Effector memory CD8-positive, alpha-beta T cell (primary cell): ENCODE data around the gene LMBR1.
A peak's percentile ranks its signal among the peaks of the same experiment; 100 is the strongest.
"Not testable (repeated sequence)": the region's sequence is repeated elsewhere in the genome, so short reads cannot be mapped to it uniquely, and the experiment has no call there.

Experiments used
- ATAC-seq: fragments of 150-1000 bp; cut with Tn5 transposase; replicated peaks from 2 replicates; pipeline ENCODE4 v1.10.0; 2021; ENCODE audit warnings: mild to moderate bottlenecking, moderate library complexity
- DNase-seq, 3 experiments: peaks; one replicate each; pipeline ENCODE4 v3.0.0; 2021
- H3K27ac Mint-ChIP-seq, 2 donors: one replicate each; pipeline ENCODE4 v1.8.0; 2022; ENCODE audit warnings: mild to moderate bottlenecking in 2 of 2, mixed read lengths in 2 of 2, moderate library complexity in 2 of 2
- H3K27me3 Mint-ChIP-seq, 2 donors: one replicate each; pipeline ENCODE4 v1.8.0; 2022; ENCODE audit warnings: mixed read lengths in 2 of 2
- H3K36me3 Mint-ChIP-seq: one replicate; pipeline ENCODE4 v1.8.0; 2022; ENCODE audit warnings: mild to moderate bottlenecking, moderate library complexity, mixed read lengths; ENCODE audit not compliant: insufficient read depth
- H3K4me1 Mint-ChIP-seq, 2 donors: one replicate each; pipeline ENCODE4 v1.8.0; 2022; ENCODE audit warnings: low read depth in 2 of 2, mixed read lengths in 2 of 2
- H3K4me3 Mint-ChIP-seq, 2 donors: one replicate each; pipeline ENCODE4 v1.8.0; 2022; ENCODE audit warnings: mild to moderate bottlenecking in 2 of 2, mixed read lengths in 2 of 2, moderate library complexity in 2 of 2
- H3K9me3 Mint-ChIP-seq, 2 donors: one replicate each; pipeline ENCODE4 v1.8.0; 2022; ENCODE audit warnings: mixed read lengths in 2 of 2
- total RNA-seq, 9 experiments: gene quantifications; one replicate each; lab custom pipeline; 2026; lab: John Stamatoyannopoulos, UW

The LMBR1 gene, protein sequence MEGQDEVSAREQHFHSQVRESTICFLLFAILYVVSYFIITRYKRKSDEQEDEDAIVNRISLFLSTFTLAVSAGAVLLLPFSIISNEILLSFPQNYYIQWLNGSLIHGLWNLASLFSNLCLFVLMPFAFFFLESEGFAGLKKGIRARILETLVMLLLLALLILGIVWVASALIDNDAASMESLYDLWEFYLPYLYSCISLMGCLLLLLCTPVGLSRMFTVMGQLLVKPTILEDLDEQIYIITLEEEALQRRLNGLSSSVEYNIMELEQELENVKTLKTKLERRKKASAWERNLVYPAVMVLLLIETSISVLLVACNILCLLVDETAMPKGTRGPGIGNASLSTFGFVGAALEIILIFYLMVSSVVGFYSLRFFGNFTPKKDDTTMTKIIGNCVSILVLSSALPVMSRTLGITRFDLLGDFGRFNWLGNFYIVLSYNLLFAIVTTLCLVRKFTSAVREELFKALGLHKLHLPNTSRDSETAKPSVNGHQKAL
- 37.1 to 96.5 (median 45.9) reads per million in 9 experiments for total RNA-seq

DNA sequence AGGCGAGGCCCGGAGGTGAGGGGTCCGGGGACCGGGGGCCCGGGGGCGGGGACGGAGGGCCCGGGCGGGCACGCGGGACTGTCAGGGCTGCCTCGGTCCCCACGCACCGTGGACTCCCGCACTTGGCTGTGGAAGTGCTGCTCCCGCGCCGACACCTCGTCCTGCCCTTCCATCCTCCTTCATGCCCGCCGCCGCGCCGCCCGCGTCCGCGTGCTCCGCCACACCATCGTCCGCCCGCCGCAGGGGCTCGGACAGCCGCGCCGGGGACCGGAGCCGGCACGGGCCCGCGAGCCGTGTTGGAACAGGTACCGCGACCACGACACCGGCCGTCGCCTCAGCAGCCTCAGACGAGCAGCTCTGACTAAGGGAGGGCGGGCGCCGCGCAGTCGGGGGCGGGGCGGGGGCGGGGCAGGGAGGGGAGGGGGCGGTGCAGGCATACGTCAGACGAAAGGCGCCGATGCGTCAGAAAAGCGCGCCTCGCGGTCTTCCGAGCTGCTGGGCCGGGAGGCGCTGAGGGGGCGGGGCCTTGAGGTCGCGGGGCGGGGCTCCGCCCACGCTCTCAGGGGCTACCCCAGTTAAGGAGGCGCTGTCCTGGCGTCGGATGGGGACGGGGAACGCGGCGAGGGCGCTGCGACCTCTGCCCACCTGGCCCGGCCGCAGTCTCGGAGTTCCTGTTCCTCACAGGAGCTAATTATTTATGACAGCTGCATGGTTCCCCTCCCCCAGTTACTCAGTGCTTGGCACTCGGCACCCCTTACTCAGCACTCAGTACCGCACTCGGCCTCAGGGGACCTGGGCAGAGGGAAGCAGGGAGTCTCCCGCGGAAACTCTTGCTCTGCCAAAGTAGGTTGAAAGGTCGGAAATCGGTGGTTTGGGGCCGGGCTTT lies at the start of gene LMBR1:
Gene LMBR1 (minus strand): TSS at position 363 of the 886 bp plus-strand sequence. CDS start 190 bp downstream, at position 173.
- DNase-seq = peak; percentile 84 to 92 (median 90)
- Mint-ChIP-seq H3K27ac (peak within 1 kb of the TSS; percentile 87 to 88), H3K9me3 (no peaks in the 10 kb centered on the region), H3K4me3 (peak within 1 kb of the TSS; percentile 89 to 92), H3K27me3 (no peaks in the 10 kb centered on the region), H3K36me3 (peaks cover 13% of the 10 kb centered on the region), H3K4me1 (peaks cover 20 to 24% of the 10 kb centered on the region in 2 donors)
- peak; percentile 80 for ATAC-seq

DNA sequence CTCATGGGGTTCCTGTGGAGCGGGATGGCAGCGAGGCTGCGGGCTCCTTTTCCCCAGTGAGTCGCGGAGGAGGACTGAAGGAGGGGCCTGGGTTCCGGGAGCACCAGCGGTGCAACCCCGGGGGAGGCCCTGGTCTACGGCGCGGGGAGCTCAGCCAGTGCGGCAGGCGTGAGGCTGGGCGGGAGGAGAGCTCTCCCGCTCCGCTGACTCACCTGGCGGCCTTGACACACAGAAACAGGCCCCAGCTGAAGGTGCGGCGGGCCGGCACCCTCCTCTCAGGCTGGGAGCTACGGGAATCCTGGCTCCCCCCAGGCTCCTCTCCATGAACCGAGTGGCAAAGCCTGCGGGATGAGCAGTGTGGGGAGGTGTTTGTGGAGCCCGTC lies 49.7 kb upstream of the LMBR1 start:
- Mint-ChIP-seq H3K27ac (no peak overlapping the region), H3K36me3 (peaks cover 10% of the 10 kb centered on the region), H3K27me3 (peaks cover 27 to 74% of the 10 kb centered on the region in 2 donors), H3K4me3 (no peak overlapping the region), H3K4me1 (peaks cover 0 to 5% of the 10 kb centered on the region in 2 donors), H3K9me3 (peaks cover 0 to 2% of the 10 kb centered on the region in 2 donors)
- ATAC-seq (peak; percentile 36), DNase-seq (no peak)

DNA sequence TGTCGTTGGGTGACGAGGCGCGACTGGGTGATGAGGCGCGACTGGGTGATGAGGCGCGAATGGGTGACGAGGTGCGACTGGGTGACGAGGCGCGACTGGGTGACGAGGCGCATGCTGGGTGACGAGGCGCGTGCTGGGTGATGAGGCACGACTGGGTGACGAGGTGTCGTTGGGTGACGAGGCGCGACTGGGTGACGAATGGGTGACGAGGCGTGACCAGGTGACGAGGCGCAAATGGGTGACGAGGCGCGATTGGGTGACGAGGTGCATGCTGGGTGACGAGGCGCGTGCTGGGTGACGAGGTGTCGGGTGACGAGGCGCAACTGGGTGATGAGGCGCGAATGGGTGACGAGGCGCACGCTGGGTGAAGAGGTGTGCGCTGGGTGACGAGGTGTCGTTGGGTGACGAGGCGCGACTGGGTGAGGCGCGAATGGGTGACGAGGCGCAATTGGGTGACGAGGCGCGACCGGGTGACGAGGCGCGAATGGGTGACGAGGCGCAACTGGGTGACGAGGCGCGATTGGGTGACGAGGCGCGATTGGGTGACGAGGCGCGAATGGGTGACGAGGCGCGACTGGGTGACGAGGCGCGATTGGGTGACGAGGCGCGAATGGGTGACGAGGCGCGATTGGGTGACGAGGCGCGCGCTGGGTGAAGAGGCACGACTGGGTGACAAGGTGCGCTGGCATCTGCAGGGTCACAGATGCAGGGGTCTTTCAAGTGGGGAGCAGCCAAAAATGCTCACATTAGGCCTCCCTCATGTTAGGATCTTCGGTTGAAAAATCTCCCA lies 48.6 kb upstream of the LMBR1 start:
- peaks cover 0 to 5% of the 10 kb centered on the region in 2 donors for H3K4me1 Mint-ChIP-seq
- peaks cover 0 to 2% of the 10 kb centered on the region in 2 donors for H3K9me3 Mint-ChIP-seq
- ATAC-seq (no peak), DNase-seq (no peak)
- peaks cover 10% of the 10 kb centered on the region for H3K36me3 Mint-ChIP-seq
- H3K27me3 Mint-ChIP-seq = peaks cover 31 to 77% of the 10 kb centered on the region in 2 donors
- H3K4me3 Mint-ChIP-seq = no peak overlapping the region
- H3K27ac Mint-ChIP-seq = no peak overlapping the region

DNA sequence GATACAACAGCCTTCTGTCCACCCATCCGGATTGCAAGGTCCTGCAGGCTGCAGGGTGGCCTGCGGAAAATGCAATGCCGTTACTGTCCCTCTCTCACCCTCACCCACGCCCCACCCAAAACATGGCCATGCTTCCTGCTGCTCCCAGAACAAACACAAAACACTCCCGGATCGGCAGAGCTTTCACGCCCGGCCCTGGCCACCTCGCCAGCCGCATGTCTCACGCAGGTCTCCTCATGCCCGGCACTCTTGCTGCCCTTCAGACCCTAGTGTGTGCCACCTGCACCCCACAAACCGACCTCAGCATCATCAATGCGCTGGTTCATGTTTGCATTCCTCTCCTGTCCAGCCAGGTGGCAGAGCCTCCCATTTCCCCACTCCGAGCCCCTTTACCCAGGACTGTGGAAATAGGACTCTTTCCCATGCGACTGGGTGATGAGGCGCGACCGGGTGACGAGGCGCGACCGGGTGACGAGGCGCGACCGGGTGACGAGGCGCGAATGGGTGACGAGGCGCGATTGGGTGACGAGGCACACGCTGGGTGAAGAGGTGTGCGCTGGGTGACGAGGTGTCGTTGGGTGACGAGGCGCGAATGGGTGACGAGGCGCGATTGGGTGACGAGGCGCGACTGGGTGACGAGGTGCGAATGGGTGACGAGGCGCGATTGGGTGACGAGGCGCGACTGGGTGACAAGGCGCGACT lies 47.6 kb upstream of the LMBR1 start:
- H3K36me3 Mint-ChIP-seq = peaks cover 10% of the 10 kb centered on the region
- H3K4me3 Mint-ChIP-seq = no peak overlapping the region
- no peak overlapping the region for H3K27ac Mint-ChIP-seq
- peaks cover 0 to 2% of the 10 kb centered on the region in 2 donors for H3K9me3 Mint-ChIP-seq
- ATAC-seq (no peak), DNase-seq (no peak)
- peaks cover 36 to 82% of the 10 kb centered on the region in 2 donors for H3K27me3 Mint-ChIP-seq
- peaks cover 0 to 5% of the 10 kb centered on the region in 2 donors for H3K4me1 Mint-ChIP-seq

DNA sequence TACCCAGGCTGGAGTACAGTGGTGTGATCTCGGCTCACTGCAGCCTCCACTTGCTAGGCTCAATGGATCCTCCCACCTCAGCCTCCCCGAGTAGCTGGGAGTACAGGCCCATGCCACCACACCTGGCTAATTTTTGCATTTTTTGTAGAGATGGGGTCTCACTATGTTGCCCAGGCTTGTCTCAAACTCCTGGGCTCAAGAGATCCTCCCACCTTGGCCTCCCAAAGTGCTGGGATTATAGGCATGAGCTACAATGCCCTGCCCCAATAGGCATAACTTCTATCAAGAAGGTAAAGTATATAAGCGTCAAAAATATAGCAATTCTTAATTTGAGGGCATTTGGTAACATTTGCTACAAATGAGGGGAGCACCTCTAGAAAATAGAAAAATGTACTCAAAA lies 43.8 kb upstream of the LMBR1 start:
- not testable (repeated sequence) for H3K9me3 Mint-ChIP-seq, H3K4me3 Mint-ChIP-seq, H3K27ac Mint-ChIP-seq, DNase-seq, H3K4me1 Mint-ChIP-seq, H3K36me3 Mint-ChIP-seq, ATAC-seq
- H3K27me3 Mint-ChIP-seq = peaks cover 19 to 68% of the 10 kb centered on the region in 2 donors

DNA sequence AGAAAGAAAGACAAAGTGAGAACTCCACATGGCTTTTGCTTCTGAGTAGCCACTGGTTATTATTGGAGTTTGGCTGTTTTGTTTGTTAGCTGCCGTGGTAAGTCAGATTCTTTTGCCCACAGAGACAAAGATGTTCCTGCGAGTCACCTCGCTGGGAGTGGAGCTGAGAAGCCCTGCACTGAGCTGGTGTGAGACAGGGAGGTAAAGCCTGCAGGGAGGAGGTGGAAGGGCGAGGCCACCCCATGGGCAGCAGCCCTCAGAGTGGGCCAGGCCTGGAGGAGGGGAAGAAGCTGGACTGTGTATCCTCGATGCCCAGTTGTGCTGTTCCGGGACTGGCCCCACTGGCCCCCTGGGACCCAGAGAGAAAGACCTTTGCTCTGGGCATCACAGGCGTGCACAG lies 42.3 kb upstream of the LMBR1 start:
- no peaks in the 10 kb centered on the region for H3K9me3 Mint-ChIP-seq
- no peak for ATAC-seq
- no peaks in the 10 kb centered on the region for H3K36me3 Mint-ChIP-seq
- H3K4me1 Mint-ChIP-seq = peaks cover 0 to 4% of the 10 kb centered on the region in 2 donors
- no peak overlapping the region for H3K27ac Mint-ChIP-seq
- no peak overlapping the region for H3K4me3 Mint-ChIP-seq
- peaks cover 19 to 58% of the 10 kb centered on the region in 2 donors for H3K27me3 Mint-ChIP-seq
- DNase-seq = no peak

DNA sequence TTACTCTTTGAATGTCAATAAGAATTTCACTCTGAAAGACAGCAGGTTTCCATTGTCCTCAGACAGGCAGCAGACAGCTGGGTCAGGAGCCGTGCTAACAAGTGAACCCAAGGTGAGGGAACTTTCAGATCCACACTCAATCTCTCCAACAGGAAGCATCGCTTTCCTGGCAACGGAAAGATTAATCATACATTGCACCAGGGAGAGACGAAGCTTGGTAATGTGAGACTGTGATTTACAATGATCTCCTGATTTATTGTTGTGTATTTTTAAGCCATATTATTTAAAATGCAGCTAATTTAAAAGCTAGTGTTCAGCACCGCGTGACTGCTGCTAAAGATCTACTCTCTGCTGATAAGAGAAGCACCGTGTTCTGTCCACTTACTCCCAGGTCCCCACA lies 39.0 kb upstream of the LMBR1 start:
- ATAC-seq = no peak
- Mint-ChIP-seq H3K36me3 (peaks cover 2% of the 10 kb centered on the region), H3K27ac (no peak overlapping the region), H3K4me3 (no peak overlapping the region), H3K4me1 (peaks cover 2 to 8% of the 10 kb centered on the region in 2 donors), H3K27me3 (peaks cover 20 to 69% of the 10 kb centered on the region in 2 donors), H3K9me3 (no peaks in the 10 kb centered on the region)
- DNase-seq = no peak

DNA sequence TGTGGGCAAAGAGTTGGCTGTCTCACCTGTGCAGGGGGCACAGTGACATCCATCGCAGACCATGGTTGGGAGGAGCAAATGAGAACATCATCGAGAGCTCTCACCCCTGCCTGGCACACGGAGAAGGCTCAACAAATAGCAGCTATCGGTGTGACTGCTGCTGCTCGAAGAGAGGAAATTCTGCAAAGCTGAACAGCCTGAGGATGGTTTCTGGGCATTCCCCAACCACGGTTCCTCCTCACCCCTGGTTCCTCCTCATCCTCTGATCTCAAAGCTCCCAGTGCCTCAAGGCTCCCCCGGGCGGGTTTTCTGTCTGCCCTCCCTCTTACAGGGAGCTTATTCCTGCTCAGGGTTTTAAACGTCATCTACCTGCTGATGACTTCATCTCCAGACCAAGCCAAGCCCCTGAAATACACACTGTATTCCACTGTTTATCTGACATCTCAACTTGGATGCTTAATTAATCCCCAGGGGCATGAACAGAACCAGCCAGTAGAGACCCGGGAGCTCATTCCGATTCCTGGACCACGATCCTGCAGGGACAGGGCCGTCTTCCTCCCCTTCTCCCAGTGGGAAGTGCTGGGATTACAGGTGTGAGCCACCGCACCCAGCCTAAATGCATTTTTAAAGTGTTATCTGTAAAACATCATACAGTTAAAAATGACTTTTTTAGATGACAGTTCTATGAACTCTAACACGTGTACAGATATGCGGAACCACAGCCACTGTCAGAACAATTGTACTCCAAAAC lies 37.0 kb upstream of the LMBR1 start:
- DNase-seq = no peak
- Mint-ChIP-seq H3K4me3 (no peak overlapping the region), H3K9me3 (no peaks in the 10 kb centered on the region), H3K36me3 (peaks cover 2% of the 10 kb centered on the region), H3K4me1 (peaks cover 2 to 8% of the 10 kb centered on the region in 2 donors), H3K27ac (peak overlapping the region; percentile 21 to 48), H3K27me3 (peaks cover 7 to 49% of the 10 kb centered on the region in 2 donors)
- ATAC-seq = peak; percentile 83

DNA sequence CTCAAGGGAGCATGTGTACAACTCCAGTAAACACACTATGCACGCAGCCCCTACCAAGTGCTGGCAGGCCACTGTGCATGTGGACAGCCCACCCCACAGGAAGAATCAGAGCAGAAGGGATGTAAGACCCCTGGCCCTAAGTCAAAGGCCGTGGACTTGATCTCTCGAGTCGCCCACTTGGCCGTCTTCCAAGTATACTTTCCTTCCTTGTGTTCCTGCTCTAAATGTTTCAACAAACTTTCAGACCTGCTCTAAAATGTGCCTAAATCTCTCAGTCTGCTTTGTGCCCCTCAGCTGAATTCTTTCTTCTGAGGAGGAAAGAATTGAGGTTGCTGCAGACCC lies 35.4 kb upstream of the LMBR1 start:
- ATAC-seq = no peak
- Mint-ChIP-seq H3K27me3 (peaks cover 7 to 39% of the 10 kb centered on the region in 2 donors), H3K4me1 (peaks cover 3 to 15% of the 10 kb centered on the region in 2 donors), H3K4me3 (no peak overlapping the region), H3K36me3 (peaks cover 11% of the 10 kb centered on the region), H3K9me3 (peaks cover under 1 to 3% of the 10 kb centered on the region in 2 donors), H3K27ac (no peak overlapping the region)
- DNase-seq = no peak

DNA sequence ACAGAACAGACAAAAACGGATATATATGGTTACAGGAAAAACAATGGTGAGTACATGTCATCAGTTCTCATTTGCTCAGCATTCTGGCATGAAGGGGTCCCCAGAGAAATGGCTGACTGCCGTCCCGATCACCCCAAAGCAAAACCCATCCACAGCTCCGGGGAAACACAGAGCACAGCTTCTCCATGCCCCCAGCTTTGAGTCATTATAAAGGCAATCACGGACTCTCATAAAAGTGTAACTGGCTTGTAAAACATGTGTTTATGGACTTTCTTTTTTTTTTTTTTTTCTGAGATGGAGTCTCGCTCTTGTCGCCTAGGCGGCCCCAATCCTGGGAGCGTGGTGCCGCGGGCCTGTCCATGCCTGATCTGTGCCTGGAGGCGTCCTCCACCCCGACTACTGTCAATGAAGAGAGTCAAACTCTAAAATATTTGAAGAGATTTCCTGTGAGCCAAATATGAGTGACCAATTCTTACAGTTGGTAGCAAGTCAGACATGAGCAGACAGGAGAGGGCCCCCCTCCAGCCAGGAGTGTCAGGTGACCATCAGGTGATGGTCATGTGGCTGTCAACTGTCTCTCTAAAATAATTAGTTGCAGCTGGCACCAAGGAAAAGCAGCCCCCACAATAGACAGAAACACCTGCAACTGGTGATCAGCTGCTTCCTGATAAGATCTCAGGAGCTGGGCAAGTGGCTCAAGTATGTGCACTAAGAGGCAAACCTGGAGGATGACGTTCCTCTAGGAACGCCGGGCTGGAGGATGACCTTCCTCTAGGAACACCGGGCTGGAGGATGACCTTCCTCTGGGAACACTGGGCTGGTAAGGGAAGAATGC lies 34.8 kb upstream of the LMBR1 start:
- Mint-ChIP-seq H3K4me1 (peaks cover 8 to 17% of the 10 kb centered on the region in 2 donors), H3K4me3 (no peak overlapping the region), H3K27me3 (peaks cover 7 to 39% of the 10 kb centered on the region in 2 donors), H3K9me3 (peaks cover 3 to 7% of the 10 kb centered on the region in 2 donors), H3K27ac (no peak overlapping the region), H3K36me3 (peaks cover 17% of the 10 kb centered on the region)
- DNase-seq (no peak), ATAC-seq (no peak)

DNA sequence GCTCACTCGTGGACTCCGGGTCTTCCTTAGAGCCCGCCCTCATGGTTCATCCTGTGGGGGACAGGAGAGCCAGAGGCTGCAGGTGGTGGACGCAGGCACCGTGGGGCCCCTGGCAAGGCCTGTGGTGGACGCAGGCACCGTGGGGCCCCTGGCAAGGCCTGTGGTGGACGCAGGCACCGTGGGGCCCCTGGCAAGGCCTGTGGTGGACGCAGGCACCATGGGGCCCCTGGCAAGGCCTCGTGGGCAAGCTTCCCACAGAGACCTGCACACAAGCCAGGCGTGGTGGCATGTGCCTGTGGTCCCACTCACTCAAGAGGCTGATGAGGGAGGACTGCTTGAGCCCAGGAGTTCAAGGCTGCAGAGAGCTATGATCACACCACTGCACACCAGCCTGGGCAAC lies 32.8 kb upstream of the LMBR1 start:
- Mint-ChIP-seq H3K27me3 (peaks cover 7 to 40% of the 10 kb centered on the region in 2 donors), H3K4me1 (peaks cover 18 to 21% of the 10 kb centered on the region in 2 donors), H3K36me3 (peaks cover 23% of the 10 kb centered on the region)
- not testable (repeated sequence) for H3K4me3 Mint-ChIP-seq, DNase-seq, ATAC-seq, H3K27ac Mint-ChIP-seq, H3K9me3 Mint-ChIP-seq
